Upper lobe of right lung (tissue), 1 donor: ENCODE measurements around the gene TMEM63A. TPM values are rescaled to one million over a fixed set of nuclear protein-coding genes. Genes with fewer than 3 reads are reported as not detected.

ENCODE experiments used
- ATAC-seq: fragments of 200-7000 bp; cut with Tn5 transposase; one replicate; pipeline ENCODE4 v1.9.1; 2020; ENCODE audit warnings: mild to moderate bottlenecking, moderate library complexity
- DNase-seq: peaks from one replicate; pipeline ENCODE4 v3.0.0-alpha.2; 2020
- H3K27ac ChIP-seq: fragments of 200-600 bp; one replicate; pipeline ENCODE4 v1.8.0; 2022
- H3K27me3 ChIP-seq: fragments of 200-600 bp; one replicate; pipeline ENCODE4 v1.8.0; 2022; ENCODE audit warnings: mild to moderate bottlenecking
- H3K36me3 ChIP-seq: fragments of 200-600 bp; one replicate; pipeline ENCODE4 v1.8.0; 2022
- H3K4me1 ChIP-seq: fragments of 200-600 bp; one replicate; pipeline ENCODE4 v1.8.0; 2022
- H3K4me3 ChIP-seq: fragments of 200-600 bp; one replicate; pipeline ENCODE4 v1.8.0; 2022; ENCODE audit warnings: mild to moderate bottlenecking
- H3K9me3 ChIP-seq: fragments of 200-600 bp; one replicate; pipeline ENCODE4 v1.8.0; 2022
- intact Hi-C: fragments of 100-400 bp; cut with DNase I; formaldehyde crosslinking; loops from one replicate; pipeline ENCODE4 v1.11.0; 2022
- total RNA-seq: library from RNA; stranded (reverse); fragmentation: NEBNext Ultra II Directional; extraction: Animal tissue kit (Norgen Biotek cat#: 25700); gene quantifications from one replicate; pipeline ENCODE4 v1.2.1, GENCODE V29; 2021
- TF ChIP-seq, protein P1 (sequence below): fragments of 200-600 bp; IDR thresholded peaks from one replicate; pipeline ENCODE4 v1.8.0; 2022; ENCODE audit warnings: antibody characterized with exemption
- donor health status: DM: no; HTN: yes; CAD: no; lungs with severe emphysema.

Gene TMEM63A
- total RNA-seq, 1 donor from 2014 or later = 119 TPM

DNA sequence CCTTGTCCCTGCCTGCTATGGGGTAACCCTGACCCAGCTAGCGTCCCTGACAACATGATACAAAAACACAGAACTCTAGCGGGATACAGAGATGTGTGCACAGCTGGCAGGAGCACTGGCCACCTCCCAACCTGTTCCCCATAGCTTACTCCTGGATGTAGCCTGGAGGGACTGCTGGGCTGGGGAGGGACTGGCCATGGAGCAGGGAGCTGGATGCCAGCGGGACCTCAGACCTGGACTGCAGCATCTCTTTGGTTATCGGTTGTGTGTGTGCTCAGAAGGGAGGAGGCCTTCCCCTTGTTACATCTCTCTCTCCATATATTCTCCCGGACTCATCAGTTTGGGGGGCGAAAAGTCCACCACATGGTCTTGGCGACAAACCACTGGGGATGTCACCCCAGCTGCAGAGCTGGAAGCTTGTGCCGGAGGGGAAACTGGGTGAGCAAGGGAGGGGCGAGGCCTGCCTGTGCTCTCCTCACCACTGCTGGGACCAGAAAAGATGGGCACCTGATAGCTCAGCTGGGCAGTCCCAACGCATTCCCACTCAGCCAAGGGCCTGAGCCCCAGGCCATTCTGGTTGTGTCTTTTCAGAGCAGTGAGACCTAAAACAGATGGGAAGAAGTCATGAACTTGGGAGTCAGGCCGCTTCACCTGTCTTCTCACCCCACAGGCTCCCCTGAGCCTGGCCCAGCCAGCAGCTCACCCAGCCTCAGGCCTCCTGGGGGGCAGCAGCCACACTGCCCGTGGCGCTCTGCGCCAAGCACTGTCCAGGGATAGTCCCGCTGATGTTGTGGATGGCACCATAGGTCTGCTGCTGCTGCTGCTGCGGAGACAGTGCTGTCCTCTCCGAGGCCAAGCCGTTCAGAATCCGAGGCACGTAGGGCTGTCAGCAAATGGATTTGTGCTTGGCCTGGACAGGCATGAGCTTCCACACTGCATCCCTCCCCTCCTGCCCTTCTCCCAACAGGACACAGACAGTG is 35.6 kb downstream of the TMEM63A start:
- no peak overlapping the region for H3K27ac ChIP-seq
- peaks cover 67% of the 10 kb centered on the region for H3K36me3 ChIP-seq
- DNase-seq (no peak), ATAC-seq (no peak)
- peaks cover 16% of the 10 kb centered on the region for H3K4me1 ChIP-seq
- H3K27me3 ChIP-seq = no peaks in the 10 kb centered on the region
- intact Hi-C loops = no loop called here
- no peak overlapping the region for H3K4me3 ChIP-seq
- no peaks in the 10 kb centered on the region for H3K9me3 ChIP-seq
- TF ChIP-seq, protein P1, sequence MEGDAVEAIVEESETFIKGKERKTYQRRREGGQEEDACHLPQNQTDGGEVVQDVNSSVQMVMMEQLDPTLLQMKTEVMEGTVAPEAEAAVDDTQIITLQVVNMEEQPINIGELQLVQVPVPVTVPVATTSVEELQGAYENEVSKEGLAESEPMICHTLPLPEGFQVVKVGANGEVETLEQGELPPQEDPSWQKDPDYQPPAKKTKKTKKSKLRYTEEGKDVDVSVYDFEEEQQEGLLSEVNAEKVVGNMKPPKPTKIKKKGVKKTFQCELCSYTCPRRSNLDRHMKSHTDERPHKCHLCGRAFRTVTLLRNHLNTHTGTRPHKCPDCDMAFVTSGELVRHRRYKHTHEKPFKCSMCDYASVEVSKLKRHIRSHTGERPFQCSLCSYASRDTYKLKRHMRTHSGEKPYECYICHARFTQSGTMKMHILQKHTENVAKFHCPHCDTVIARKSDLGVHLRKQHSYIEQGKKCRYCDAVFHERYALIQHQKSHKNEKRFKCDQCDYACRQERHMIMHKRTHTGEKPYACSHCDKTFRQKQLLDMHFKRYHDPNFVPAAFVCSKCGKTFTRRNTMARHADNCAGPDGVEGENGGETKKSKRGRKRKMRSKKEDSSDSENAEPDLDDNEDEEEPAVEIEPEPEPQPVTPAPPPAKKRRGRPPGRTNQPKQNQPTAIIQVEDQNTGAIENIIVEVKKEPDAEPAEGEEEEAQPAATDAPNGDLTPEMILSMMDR = no peak

DNA sequence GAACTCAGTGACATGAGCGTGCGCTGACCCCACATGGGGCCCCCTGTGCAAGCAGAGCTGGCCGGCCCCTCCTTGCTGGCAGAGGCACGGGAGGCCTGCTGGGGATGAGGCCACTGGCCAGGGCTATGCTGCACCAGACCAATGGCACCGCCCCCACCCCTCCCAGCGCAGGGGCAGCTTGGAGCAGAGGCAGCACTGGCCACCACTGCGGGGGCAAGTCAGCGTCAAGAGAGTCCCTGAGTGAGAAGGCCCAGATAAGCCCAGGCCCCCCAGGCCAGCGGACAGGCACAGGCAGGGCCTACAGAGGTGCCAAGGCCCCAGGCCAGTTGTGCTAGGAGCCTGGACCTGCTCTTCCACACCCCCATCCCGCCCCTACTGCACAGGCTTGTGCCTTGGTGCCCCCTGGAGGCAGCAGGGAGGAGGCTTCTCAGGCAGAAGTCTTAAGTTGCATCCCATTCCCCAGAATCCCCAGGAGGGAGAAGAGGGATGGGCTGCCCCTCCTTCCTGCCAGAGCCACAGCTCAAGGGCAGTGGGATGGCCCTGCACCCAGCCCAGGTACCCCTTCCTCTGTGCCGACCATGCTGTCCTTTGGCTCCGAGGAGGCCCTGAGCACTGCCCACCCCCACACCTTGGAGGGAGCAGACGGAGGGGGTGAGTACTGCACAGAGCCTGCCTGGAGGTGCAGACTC is 36.5 kb downstream of the TMEM63A start:
- peaks cover 63% of the 10 kb centered on the region for H3K36me3 ChIP-seq
- DNase-seq = peak; percentile 83
- no peaks in the 10 kb centered on the region for H3K27me3 ChIP-seq
- H3K4me3 ChIP-seq = no peak overlapping the region
- H3K9me3 ChIP-seq = no peaks in the 10 kb centered on the region
- intact Hi-C loops = no loop called here
- H3K27ac ChIP-seq = no peak overlapping the region
- peaks cover 16% of the 10 kb centered on the region for H3K4me1 ChIP-seq
- peak; percentile 83 for ATAC-seq
- TF ChIP-seq, protein P1 = peak; percentile 68

DNA sequence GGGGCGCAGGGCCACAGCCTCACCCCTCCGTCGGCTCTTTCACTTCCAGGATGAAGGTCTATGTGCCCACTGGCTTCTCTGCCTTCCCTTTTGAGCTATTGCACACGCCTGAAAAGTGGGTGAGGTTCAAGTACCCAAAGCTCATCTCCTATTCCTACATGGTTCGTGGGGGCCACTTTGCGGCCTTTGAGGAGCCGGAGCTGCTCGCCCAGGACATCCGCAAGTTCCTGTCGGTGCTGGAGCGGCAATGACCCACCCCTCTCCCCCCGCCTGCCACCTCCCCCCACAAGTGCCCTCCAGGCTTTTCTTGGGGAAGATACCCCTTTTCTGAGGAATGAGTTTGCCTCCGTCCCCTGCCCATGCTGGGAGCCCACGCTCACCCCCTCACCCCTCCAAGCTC is 37.1 kb downstream of the TMEM63A start:
- Histone ChIP-seq H3K27me3 (no peaks in the 10 kb centered on the region), H3K36me3 (peaks cover 69% of the 10 kb centered on the region), H3K9me3 (no peaks in the 10 kb centered on the region), H3K27ac (no peak overlapping the region), H3K4me1 (peaks cover 15% of the 10 kb centered on the region), H3K4me3 (no peak overlapping the region)
- ATAC-seq = no peak
- intact Hi-C loops = no loop called here
- DNase-seq = no peak
- TF ChIP-seq, protein P1 = no peak

DNA sequence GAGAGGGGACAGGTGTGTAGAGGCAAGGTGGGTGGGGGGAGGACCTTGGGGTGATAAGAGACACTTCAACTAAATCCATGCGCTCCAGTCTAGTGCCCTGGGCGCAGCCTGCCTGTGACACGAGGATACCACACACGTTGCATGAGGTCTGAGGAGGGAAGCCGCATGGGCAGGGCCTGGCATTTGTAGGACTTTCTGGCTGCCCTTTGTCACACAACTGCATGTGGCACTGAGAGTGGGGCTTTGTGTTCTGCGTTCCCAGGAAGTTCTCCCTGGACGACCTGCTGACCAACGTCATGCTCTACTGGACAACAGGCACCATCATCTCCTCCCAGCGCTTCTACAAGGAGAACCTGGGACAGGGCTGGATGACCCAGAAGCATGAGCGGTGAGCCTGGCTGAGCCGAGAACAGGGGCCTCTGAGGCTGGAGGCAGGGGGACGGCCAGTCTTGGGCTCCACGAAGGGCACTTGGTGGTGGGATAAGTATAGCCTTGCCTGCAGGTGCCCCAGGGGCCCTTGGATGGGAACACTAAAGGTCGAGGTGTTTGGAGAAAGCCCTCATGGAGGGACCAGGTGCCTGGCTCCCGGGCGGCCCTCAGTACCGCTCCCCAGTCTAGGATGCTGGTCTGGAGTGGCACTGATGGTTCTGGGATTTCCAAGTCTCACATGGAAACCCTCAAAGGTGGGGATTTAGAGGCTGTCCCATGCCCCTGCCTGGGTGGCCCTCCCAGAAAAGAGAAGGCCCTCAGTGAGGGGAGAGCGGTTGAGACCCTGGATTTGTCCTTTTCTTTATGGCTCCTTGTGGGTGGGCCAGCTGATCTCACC is 37.7 kb downstream of the TMEM63A start:
- intact Hi-C loops = no loop called here
- no peak overlapping the region for H3K27ac ChIP-seq
- ATAC-seq (no peak), DNase-seq (no peak)
- peaks cover 75% of the 10 kb centered on the region for H3K36me3 ChIP-seq
- H3K4me3 ChIP-seq = no peak overlapping the region
- no peaks in the 10 kb centered on the region for H3K9me3 ChIP-seq
- H3K4me1 ChIP-seq = peaks cover 11% of the 10 kb centered on the region
- H3K27me3 ChIP-seq = no peaks in the 10 kb centered on the region
- TF ChIP-seq, protein P1 = no peak

DNA sequence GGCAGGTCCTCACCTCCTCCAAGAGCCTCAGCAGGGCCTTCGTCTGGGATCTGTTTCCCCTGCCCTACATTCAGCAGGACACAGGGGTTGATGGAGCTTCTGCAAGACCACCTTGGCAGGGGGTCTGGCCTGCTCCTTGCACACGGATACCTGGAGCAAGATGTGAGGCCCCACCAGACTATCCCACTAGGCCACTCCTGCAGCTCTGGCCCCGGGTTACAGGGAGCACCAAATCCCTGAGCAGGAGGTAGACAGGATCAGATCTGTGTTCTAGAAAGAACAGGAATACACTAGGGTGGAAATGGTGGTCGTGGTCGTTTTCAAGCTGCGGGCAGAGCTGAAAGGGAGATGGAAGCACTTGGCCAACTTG is 38.8 kb downstream of the TMEM63A start:
- TF ChIP-seq, protein P1 = no peak
- Histone ChIP-seq H3K4me3 (no peak overlapping the region), H3K36me3 (peaks cover 85% of the 10 kb centered on the region), H3K27me3 (no peaks in the 10 kb centered on the region), H3K9me3 (no peaks in the 10 kb centered on the region), H3K27ac (no peak overlapping the region), H3K4me1 (peaks cover 6% of the 10 kb centered on the region)
- intact Hi-C loops = no loop called here
- ATAC-seq = no peak
- DNase-seq = no peak
